GM19452 (cell line): ENCODE measurements around the gene DIPK1B.

ENCODE experiments used
- ATAC-seq: cut with Tn5 transposase; IDR thresholded peaks from one replicate; pipeline ENCODE4 v1.9.1; 2021; ENCODE audit not compliant: unreplicated experiment

DIPK1B gene

GRCh38 chr9:136673088-136673974 lies 39.0 kb upstream of the DIPK1B start:
- no peak for ATAC-seq

- no peak for ATAC-seq
Observed at GRCh38 chr9:136673975-136674785, 38.2 kb upstream of the DIPK1B start.

GRCh38 chr9:136674786-136675349 lies 37.5 kb upstream of the DIPK1B start:
- ATAC-seq, result no peak

GRCh38 chr9:136675477-136676296 lies 36.7 kb upstream of the DIPK1B start:
- ATAC-seq, result no peak

DNA sequence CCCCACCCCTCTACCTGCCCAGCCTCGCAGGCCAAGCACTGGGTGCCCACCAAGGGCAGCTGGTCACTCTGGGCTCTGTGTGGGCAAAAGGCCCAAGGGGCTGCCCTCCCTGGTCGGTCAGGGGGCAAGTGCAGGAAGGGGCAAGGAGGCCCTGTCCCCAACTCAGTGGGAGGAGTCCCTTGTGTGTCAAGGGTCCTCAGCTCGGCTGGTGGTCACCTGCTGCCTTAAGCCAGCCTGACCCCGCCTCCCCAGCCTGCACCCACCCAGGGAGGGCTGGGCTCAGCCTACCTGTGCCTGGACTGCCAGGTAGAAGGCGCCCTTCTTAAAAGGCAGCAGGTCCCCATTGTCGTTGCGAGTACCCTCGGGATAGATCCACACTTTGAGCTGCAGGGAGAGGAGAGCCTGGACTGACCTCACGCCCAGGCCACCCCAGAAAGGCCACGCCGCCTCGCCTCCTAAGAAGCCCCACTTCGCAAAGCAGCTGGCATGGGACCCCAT lies 36.0 kb upstream of the DIPK1B start:
- ATAC-seq, result no peak

DNA sequence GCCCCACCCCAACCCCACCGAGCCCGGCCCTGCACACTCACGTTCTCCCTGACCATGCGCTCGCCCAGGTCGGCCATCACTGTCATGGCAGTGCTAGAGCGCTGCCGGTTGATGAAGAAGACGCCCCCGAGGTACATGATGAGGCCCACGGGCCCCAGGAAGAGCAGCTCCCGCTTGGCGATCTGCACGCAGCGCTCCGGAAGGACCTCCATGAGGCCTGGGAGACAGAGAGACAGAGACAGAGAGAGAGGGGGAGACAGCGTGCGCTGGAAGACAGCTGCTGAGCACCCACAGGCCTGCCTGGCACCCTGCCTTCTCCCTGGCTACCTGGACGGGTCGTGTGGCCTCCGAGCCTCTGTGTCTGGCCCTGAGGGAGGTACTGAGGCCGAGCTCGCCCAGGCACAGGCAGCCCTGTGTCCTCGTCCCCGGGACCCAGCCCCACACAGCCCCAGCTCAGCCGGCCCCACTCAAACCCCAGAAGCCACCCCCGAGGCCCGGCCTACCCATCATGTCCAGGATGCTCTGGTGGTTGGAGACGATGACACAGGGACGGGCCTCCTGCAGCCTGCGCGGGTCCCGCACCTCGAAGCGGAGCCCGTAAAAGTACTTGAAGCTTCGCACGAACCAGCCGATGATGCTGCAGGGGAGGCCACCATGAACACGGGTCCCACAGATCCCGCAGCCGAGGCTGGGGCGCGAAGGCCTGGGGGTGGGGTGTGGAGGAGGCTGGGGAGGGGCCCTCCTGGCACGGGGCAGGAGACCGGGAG lies 35.3 kb upstream of the DIPK1B start:
- no peak for ATAC-seq

- no peak for ATAC-seq
Observed at GRCh38 chr9:136678034-136678433, 34.3 kb upstream of the DIPK1B start.

GRCh38 chr9:136678624-136679023 lies 33.7 kb upstream of the DIPK1B start:
- no peak for ATAC-seq

GRCh38 chr9:136679431-136679941 lies 32.9 kb upstream of the DIPK1B start:
- ATAC-seq, result no peak

DNA sequence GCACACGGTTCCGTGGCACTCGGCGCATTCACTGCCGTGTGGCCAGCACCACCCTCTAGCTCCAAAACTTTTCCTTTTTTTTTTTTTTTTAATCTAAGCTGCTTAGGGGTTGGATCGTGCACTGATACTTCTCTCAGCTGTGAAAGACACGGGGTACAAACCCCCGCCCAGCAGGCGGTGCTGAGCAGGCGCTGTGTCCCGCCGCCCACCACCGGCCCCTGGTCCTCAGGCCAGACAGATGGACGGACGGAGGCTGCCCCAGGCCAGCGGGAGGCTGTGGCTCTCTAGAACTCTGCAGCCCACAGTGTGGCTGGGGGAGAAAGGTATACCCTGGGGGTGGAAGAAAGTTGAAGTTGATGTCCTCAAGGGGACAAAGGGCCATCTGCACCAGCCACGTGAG lies 31.3 kb upstream of the DIPK1B start:
- ATAC-seq, result no peak

DNA sequence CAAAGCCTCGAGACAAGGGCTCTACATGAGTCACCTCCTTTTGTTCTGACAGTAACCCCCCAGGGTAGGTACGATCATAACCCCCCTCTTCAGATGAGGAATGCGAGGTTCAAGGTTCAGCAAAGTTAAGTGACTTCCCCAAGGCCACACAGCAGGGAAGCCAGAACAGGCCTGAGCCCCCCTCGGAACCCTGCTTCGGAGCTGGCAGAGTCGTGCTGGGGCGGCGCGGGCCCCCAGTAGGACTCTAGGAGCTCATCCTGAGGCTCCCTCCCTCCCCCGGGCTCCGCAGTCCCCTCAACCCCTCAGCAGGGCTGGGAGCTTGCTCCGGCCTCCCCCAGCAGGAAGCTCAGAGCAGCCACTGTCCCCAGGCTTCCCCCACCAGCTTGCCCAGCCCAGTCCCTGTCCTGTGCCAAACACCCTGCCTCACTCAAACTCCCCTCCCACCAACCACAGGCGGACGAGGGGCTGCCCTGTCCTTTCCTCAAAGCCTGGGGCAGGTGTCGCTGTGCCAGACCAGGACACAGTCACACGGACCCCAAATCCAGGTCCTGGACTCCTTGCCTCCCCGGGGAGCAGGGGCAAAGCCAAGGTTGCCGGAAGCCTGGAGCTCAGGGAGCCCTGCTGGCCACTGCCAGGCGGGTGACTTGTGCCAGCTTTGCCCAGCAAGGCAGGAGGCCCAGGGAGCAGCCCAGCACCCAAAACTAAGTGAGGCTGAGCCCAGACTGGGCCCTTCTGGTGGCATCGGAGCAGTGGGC lies 30.2 kb upstream of the DIPK1B start:
- no peak for ATAC-seq

DNA sequence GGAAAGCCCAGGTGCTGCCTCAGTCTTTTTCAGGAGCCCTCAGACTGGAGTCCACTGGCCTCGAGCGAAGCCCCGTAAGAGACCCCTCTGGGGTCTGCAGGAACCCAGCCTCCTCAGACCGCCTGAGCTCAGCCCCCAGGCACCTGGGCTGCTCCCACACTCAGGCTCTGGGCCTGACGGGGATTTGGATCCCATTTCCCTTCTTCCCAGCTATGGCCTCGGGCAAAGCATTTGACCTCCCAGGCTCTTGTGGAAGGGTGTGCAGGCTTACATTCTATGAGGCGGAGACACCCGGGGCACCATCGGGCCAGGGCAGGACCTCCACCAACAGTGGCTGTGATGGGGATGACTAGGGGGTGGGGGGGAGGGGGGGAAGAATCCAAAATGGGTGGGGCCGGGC lies 29.7 kb upstream of the DIPK1B start:
- no peak for ATAC-seq

DNA sequence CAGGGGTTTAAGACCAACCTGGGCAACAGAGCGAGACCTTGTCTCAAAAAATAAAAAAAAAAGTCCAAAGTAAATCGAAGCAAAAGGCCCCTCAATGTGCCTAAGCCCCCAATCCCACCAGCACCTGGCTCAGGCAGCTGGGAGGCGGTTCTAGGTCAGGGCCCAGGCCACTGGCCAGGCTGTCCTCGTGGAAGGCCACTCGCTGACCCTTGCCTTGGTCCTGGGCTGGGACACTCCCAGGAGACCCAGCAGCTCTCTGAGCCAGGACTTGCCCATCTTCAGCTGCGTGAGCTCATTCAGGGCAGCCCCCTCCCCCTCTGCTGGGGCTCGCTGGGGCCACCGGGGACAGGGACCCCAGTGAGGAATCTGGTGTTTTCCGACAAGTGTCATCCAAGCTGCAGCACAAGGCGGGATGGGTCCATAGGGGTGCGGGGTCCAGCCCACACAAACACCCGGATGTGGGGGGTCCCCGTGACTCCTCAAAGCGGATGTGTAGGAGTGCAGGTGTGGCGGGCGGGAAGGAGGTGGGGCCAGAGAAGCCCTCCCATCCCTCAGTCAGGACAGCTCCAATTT lies 29.1 kb upstream of the DIPK1B start:
- ATAC-seq, result no peak

- ATAC-seq, result no peak
Observed at GRCh38 chr9:136683755-136684154, 28.6 kb upstream of the DIPK1B start.

DNA sequence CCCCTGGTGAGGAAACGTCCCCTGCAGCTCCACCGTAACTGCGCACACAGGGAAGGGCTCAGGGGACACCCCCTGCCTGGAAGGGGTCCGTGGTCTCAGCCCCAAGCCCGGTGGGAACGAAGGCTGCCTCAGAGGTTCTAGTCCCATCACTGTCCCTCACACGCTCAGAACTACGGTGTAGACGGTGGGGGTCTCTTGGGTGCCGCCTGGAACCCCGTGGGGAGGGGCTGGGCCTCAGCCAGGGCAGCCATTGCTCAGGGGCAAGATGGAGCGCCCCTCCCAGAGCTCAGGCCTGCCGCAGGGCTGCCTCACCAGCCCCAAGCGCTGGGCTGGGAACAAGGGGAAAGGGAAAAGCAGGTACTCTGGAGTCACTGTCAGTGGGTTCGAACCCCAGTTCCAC lies 28.0 kb upstream of the DIPK1B start:
- no peak for ATAC-seq

GRCh38 chr9:136684799-136685198 lies 27.6 kb upstream of the DIPK1B start:
- no peak for ATAC-seq

DNA sequence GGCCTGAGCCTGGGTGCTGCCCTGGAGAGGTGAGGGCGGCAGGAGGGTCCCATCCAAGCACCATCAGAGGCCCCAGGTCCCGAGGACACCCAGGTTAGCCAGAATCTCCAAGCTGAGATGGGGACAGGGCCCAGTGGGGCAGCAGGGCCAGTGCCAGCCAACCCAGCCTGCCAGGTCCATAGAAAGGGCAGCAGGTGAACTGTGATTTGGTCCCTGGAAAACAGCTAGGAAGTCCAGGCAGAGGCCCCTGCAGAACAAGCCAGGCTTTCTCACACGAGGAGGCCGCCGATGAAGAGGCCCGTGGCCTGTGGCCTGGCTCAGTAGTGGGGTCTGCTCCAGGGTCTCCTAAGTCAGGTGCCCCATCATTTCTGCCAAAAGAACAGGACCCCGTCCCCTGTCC lies 27.2 kb upstream of the DIPK1B start:
- no peak for ATAC-seq

DNA sequence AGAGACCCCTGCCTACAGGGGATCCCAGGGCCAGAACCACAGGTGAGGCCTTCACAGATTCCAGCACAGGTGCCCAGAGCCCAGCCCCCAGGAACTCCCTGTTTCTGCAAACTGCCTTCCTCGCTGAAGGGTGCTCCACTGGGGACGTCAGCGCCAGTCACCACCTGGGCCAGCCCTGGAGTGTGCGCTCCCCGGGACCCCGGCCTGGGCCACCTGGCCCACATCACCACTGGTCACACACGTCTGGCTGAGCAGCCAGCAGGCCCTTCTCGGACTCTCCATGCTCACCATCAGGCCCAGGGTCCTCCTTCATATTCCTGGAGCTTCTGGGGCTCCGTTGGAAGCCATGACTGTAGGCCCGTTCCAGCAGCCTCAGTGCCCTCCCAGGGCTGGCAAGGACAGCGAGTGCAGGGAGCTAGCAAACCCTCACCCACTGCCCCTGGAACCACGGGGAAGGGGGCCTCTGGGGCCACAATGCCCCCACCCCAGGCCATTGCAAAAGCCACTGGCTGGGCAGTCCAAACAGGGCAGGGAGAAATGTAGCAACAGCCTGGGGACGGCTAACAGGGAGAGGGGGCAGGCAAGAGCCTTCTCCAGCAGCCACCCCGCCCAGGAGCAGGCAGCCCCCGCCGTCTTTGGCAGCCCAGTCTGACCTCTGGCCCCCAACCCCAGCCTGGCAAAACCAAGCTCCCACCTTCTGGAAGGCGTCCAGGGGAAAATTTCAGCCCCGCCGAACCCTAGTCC lies 26.4 kb upstream of the DIPK1B start:
- ATAC-seq, result no peak
